Stimulated activated CD4-positive, alpha-beta T cell treated with anti-CD3 and anti-CD28 coated beads, Interleukin-12 subunit alpha, Interleukin-12 subunit beta, amount 100 ng/mL, for 48 hours (primary cell): ENCODE results near the gene RAP1GAP.

Experiments used
- DNase-seq, 3 donors: peaks; one replicate each; pipeline ENCODE4 v3.0.0-alpha.2; 2020; ENCODE audit warnings: low read depth in 2 of 3, low spot score in 1 of 3

The RAP1GAP gene

GRCh38 chr1:21596174-21596573 lies 73.0 kb downstream of the RAP1GAP start:
- DNase-seq = no peak

DNA sequence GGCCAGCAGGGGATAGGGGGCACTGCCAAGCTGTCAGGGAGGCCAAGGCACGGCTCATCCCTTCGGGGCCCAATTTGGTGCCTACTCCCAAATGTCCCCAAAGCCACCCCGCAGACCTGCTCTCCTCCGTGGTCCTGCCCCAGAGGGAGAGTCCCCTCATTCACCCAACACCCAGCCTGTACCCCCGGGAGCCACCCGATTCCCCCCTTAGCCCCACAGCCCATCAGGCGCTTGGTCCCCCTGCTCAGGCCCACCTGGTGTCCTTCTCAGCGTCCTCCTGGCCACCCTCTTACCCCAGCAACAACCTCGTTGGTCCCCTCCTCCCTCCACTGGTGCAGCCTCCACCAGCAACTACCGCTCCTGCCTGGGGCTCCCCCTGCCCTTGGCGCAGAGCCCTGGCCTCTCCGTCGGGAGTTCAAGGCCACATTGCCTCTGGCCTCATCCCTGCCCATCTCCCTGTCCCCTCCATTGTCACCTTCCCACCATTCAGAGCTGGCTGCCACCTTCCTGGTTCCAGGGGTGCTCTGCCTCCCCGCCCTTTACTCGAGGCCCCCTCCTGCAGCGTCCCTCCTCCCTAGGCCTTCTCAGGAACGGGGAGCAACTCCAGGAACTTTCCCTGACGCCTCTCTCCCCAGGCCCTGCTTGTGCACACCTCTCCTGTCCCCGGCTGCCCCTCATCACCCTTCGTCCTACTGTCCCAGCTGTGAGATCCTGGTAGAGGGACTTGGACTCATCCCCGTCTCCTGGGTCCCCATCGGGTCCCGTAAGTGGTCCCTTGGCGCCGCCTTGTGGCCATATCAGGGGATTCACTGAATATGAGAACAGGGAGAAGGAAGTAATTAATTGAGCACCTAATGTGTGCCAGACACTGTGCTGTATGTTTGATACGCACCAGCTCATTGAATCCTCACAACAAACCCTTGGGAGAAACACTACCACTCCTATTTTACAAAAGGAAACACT lies 73.9 kb downstream of the RAP1GAP start:
- DNase-seq = peak; percentile 53 to 60 (median 55)

DNA sequence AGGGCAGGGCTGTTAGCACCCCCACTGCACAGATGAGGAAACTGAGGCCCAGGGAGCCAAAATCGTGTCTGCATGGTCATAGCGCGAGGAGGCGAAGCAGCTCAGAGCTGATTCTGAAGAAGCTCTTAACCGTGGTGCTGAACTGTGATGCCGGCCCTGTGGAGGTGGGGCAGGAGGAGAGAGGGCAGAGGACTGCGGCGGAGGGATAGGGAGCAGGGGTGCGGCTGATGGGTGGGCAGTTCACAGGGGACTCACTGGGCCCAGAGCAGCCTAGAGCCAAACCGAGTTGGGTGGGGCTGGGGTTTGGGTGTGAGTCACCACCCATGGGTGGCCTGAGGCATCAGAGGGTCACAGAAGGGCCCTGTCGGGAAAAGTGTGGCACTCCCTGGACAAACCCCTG lies 74.7 kb downstream of the RAP1GAP start:
- no peak for DNase-seq

GRCh38 chr1:21593231-21593630 lies 75.9 kb downstream of the RAP1GAP start:
- no peak for DNase-seq

DNA sequence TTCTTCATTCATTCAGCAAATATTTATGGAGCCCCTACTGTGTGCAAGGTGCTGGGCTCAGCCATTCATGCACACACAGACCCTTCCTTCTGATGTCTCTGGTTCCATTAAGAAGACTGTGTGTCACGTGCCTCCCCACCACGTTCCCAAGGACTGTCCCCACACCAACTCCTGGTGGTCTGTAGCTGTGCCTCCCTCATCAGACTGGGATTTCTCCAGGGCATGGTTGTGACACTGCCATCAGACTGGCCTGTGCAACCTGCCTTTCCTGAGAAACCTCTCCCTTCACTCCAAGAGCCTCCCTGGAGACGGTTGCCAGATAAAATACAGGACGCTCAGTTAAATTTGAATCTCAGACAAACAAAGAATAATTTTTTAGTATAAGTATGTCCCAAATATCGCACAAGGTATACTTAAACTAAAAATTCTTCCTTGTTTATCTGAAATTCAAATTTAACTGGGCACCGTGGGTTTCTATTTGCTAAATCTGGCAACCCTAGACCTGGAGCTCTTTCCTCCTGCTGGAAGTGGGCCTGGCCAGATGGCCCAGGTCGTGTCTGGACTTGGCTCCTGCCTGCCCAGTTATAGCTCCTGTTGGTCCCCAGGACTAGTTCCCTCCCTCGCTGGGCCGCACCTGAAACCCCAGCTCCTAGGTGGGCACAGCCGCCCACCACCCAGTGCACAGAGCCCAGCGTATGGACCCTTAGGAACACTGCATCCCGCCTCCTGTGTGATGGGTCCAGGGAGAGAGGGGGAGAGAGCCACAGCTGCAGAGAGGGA lies 76.9 kb downstream of the RAP1GAP start:
- DNase-seq = no peak

GRCh38 chr1:21590934-21591333 lies 78.2 kb downstream of the RAP1GAP start:
- DNase-seq = no peak

- DNase-seq = no peak
These were observed 78.9 kb downstream of the RAP1GAP start for GRCh38 chr1:21590126-21590880.

DNA sequence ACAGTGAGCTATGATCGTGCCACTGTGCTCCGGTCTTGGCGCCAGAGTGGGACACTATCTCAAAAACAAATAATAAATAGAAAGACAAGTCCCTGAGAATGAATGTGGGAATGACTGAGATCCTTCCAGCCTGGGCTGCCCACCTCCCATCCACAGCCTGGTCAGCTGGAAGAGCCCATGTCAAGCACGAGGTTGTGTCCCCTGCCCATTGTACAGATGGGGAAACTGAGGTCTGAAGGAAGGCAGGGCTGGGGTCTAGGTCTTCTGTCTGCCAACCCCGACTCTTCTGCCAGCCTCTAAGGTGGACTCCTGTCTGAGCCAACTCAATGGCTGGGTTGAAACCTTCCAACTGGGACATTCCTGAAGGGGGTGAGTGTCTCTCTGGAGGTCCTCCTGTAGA lies 79.5 kb downstream of the RAP1GAP start:
- DNase-seq = no peak

- no peak for DNase-seq
These were observed 81.6 kb downstream of the RAP1GAP start for GRCh38 chr1:21587602-21587953.

DNA sequence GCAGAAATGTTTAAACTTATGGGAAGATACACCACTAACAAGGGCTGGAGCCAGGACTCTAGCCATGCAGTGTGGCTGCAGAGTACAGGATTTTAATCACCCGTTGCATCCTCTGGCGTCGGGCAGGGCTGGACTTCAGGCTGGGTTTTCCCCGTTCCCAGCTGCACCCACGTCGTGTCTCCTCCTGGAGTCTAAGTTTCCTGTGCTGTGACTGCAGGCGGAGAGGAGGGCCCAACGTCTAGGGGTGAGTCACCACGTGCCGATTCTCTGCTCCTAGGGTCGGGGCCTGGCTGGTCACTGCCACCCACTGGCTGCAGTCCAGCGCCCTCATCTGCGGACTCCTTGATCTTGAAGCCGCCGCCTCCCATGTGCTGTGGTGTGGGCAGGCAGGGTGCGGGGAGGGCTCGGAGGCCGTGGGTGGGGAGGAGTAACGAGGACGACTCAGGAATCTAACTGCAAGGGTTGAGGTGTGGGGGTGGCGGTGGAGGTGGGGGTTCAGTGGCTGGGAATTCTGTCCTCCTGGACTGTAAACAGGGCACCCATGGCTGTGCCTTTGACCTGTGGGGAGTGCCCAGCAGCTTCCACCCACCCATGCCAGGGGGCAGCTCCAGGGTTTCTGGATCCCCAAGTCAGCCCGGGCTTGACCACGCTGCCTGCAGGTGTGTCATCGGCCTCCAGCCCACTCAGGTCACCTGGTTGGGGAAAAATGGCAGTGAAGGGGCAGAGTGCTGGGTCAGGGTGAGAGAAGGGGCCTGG lies 82.1 kb downstream of the RAP1GAP start:
- DNase-seq = no peak

GRCh38 chr1:21586222-21586621 lies 82.9 kb downstream of the RAP1GAP start:
- no peak for DNase-seq

DNA sequence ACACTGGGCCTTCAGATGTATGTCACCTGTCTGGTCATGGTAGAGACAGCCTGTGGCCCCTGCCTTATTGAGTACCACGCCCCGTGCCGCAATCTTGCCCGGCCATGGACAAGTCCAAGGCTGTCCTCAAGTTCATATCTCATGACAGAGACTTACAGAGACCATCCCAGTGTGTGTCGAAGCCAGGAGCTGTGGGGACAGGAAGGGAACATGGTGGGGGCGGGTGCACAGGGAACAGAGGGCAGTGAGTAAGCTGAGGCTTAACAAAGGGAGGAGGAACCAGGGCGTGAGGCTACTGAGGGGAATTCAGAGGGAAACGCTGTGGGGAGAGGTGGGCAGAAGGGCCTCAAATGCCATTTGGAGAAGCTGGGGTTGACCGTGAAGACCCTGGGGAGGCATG lies 84.1 kb downstream of the RAP1GAP start:
- DNase-seq = no peak

DNA sequence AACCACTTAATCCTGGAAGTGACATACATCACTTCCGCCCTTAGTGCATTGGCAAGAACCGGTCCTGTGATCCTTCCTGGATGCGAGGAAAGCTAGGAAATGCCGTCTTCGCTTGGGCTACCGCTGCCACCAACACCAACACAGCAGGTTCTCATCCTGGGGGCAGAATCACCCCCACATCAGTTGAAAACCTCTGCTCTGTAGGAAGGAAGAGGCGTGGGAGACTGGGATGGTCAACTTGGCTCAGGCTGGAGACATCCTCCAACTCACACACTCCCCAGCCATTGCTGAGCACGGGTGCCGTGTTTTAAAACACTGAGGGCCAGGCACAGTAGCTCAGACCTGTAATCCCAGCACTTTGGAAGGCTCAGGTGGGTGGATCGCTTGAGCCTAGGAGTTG lies 85.1 kb downstream of the RAP1GAP start:
- DNase-seq = no peak

DNA sequence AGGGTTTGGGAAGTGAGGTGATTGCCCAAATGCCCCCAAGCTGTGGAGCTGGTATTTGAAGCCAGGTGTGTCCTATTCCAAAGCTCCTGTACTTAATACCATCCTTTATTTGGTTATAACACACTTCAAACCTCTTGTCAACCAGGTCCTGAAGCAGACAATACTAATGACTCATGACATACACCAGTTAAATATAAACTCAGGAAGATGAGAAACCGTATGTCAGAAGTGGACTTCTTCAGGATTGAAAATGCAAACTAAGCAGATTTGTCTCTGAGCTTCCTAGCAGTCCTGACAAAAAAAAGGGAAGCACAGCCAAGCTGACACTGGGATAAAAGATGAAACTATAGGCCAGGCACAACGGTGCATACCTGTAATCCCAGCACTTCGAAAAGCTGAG lies 89.4 kb downstream of the RAP1GAP start:
- no peak for DNase-seq

- DNase-seq = no peak
These were observed 91.2 kb downstream of the RAP1GAP start for GRCh38 chr1:21577933-21578332.

- no peak for DNase-seq
These were observed 91.8 kb downstream of the RAP1GAP start for GRCh38 chr1:21577324-21577723.

GRCh38 chr1:21576798-21577187 lies 92.4 kb downstream of the RAP1GAP start:
- DNase-seq = no peak

- DNase-seq = no peak
These were observed 92.9 kb downstream of the RAP1GAP start for GRCh38 chr1:21576031-21576797.

DNA sequence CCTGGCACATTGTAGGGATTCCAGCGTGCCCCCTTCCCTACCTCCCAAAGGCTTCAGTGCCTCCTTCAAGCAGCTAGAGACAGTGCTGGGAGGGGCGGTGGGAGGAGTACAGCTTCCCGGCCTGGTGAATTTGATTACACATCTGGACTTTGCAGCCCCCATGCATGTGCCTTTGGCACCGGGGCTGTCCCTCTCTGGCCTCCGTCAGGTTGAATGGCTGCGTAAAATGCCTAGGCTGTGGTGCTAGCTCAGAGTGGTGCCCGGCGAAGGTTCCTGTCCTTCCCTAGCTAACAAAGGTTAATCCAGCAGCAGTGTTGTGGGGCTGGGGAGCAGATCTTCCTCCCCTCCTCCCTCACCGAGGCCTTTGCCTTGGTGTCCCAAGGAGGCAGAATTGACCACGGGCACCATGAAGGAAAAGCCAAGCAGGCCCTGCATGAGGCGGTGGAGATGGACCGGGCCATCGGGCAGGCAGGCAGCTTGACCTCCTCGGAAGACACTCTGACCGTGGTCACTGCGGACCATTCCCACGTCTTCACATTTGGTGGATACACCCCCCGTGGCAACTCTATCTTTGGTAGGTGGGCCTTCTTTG lies 93.7 kb downstream of the RAP1GAP start:
- no peak for DNase-seq
